Left lung (tissue), 10 donors: Measurements from ENCODE around the gene BTN2A1. TPM values are rescaled to one million over a fixed set of nuclear protein-coding genes. Genes with fewer than 3 reads are reported as not detected.
"Not testable (repeated sequence)": the region's sequence is repeated elsewhere in the genome, so short reads cannot be mapped to it uniquely, and the experiment has no call there.

Source experiments
- ATAC-seq: fragments of 200-7000 bp; cut with Tn5 transposase; one replicate; pipeline ENCODE4 v1.9.1; 2020; ENCODE audit warnings: moderate library complexity
- DNase-seq, 4 donors: peaks; one replicate each; pipeline ENCODE4 v3.0.0-alpha.2; 2013 to 2020
- H3K27ac ChIP-seq, 2 donors: fragments of 200-600 bp; sonication (generic) in 1 of 2; one replicate each; pipeline versions ENCODE4 v1.5.0 to v1.8.0; 2020 to 2021
- H3K27me3 ChIP-seq, 2 donors: fragments of 200-600 bp; sonication (generic) in 1 of 2; one replicate each; pipeline versions ENCODE4 v1.5.0 to v1.8.0; 2020 to 2021
- H3K36me3 ChIP-seq, 2 donors: fragments of 200-600 bp; sonication (generic) in 1 of 2; one replicate each; pipeline versions ENCODE4 v1.5.0 to v1.8.0; 2020 to 2021
- H3K4me1 ChIP-seq, 2 donors: fragments of 200-600 bp; one replicate each; pipeline ENCODE4 v1.8.0; 2021
- H3K4me3 ChIP-seq, 2 donors: fragments of 200-600 bp; sonication (generic) in 1 of 2; one replicate each; pipeline versions ENCODE4 v1.5.0 to v1.8.0; 2020 to 2021; ENCODE audit warnings: mild to moderate bottlenecking in 1 of 2
- H3K9me3 ChIP-seq, 2 donors: fragments of 200-600 bp; sonication (generic) in 1 of 2; one replicate each; pipeline versions ENCODE4 v1.5.0 to v1.8.0; 2020 to 2021
- intact Hi-C, 2 donors: fragments of 100-400 bp; cut with DNase I; formaldehyde crosslinking; loops; one replicate each; pipeline versions ENCODE4 v1.11.2 to v1.14.2; 2022
- polyA plus RNA-seq, 6 donors: library from polyadenylated mRNA; unstranded; fragments of 120-200 nt; gene quantifications; one replicate each; pipeline ENCODE4 v1.2.1, GENCODE V29; 2013; ENCODE audit not compliant: insufficient read length in 6 of 6
- total RNA-seq, 2 donors: library from RNA; stranded (reverse); fragmentation: NEBNext Ultra II Directional; extraction: Animal tissue kit (Norgen Biotek cat#: 25700); gene quantifications; one replicate each; pipeline ENCODE4 v1.2.1, GENCODE V29; 2021
- TF ChIP-seq, protein P1 (sequence below), 2 donors: fragments of 200-600 bp; sonication (generic) in 1 of 2; IDR thresholded peaks; one replicate each; pipeline versions ENCODE4 v1.5.0 to v1.8.0; 2021; ENCODE audit warnings: antibody characterized with exemption in 2 of 2
- donor health status: DM: no; HTN: yes; CAD: no.
- donor health status: DM: no; HTN: no; CAD: no.

The BTN2A1 gene
- total and polyA plus RNA-seq, 8 donors: 17.5 to 48.6 (median 41.9) TPM

GRCh38 chr6:26501482-26501986 is 43.8 kb downstream of the BTN2A1 start:
- no peak overlapping the region for H3K27ac ChIP-seq
- intact Hi-C loops: no loop called here
- TF ChIP-seq, protein P1, sequence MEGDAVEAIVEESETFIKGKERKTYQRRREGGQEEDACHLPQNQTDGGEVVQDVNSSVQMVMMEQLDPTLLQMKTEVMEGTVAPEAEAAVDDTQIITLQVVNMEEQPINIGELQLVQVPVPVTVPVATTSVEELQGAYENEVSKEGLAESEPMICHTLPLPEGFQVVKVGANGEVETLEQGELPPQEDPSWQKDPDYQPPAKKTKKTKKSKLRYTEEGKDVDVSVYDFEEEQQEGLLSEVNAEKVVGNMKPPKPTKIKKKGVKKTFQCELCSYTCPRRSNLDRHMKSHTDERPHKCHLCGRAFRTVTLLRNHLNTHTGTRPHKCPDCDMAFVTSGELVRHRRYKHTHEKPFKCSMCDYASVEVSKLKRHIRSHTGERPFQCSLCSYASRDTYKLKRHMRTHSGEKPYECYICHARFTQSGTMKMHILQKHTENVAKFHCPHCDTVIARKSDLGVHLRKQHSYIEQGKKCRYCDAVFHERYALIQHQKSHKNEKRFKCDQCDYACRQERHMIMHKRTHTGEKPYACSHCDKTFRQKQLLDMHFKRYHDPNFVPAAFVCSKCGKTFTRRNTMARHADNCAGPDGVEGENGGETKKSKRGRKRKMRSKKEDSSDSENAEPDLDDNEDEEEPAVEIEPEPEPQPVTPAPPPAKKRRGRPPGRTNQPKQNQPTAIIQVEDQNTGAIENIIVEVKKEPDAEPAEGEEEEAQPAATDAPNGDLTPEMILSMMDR (IDR thresholded peaks at IDR 0.05): no peak
- peaks cover 0 to 13% of the 10 kb centered on the region in 2 donors for H3K4me1 ChIP-seq
- DNase-seq (peak in 3 of 4 donors; percentile 43 to 87 (median 55)), ATAC-seq (peak; percentile 72)
- no peaks in the 10 kb centered on the region for H3K36me3 ChIP-seq
- H3K4me3 ChIP-seq: peak overlapping the region in 1 of 2 donors; percentile 8
- peaks cover 25 to 49% of the 10 kb centered on the region in 2 donors for H3K27me3 ChIP-seq
- no peaks in the 10 kb centered on the region for H3K9me3 ChIP-seq

- Histone ChIP-seq H3K4me3 (no peak overlapping the region), H3K27me3 (peaks cover 25 to 49% of the 10 kb centered on the region in 2 donors)
These were observed 44.4 kb downstream of the BTN2A1 start for GRCh38 chr6:26502165-26502564.

GRCh38 chr6:26502626-26503025 is 44.9 kb downstream of the BTN2A1 start:
- TF ChIP-seq, protein P1 (IDR thresholded peaks at IDR 0.05): no peak
- H3K4me1 ChIP-seq: peaks cover 0 to 13% of the 10 kb centered on the region in 2 donors

More at GRCh38 chr6:26502165-26502564, 44.4 kb downstream of the BTN2A1 start:
- no peaks in the 10 kb centered on the region for H3K9me3 ChIP-seq
- intact Hi-C loops: no loop called here
- no peak for ATAC-seq
- H3K4me1 ChIP-seq: peaks cover 0 to 13% of the 10 kb centered on the region in 2 donors
- H3K27ac ChIP-seq: no peak overlapping the region
- TF ChIP-seq, protein P1 (IDR thresholded peaks at IDR 0.05): no peak
- DNase-seq: no peak
- H3K36me3 ChIP-seq: no peaks in the 10 kb centered on the region

DNA sequence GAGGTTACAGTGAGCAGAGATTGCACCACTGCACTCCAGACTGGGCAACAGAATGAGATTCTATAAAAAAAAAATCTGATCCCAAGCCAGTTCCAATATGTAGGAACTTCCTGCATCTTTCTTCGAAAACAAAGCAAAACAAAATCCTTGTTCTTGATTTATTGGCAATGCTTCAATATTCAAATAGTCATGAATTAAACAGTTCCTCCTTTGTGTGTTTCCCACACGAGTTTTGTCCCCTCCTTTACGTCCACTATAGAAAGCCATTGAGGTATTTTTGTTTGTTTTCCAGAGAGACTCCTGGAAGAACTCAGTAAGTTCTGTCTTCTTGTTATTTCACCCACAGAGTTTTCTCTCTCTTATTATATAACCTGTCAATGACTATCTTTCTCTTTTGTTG is 49.9 kb downstream of the BTN2A1 start:
- Histone ChIP-seq H3K4me3 (no peak overlapping the region), H3K27me3 (peaks cover 6 to 22% of the 10 kb centered on the region in 2 donors), H3K36me3 (no peaks in the 10 kb centered on the region), H3K4me1 (no peaks in the 10 kb centered on the region), H3K27ac (no peak overlapping the region), H3K9me3 (no peaks in the 10 kb centered on the region)
- TF ChIP-seq, protein P1 (IDR thresholded peaks at IDR 0.05): no peak
- DNase-seq (no peak), ATAC-seq (no peak)
- intact Hi-C loops: no loop called here

More at GRCh38 chr6:26502626-26503025, 44.9 kb downstream of the BTN2A1 start:
- H3K27ac ChIP-seq: no peak overlapping the region
- H3K4me3 ChIP-seq: no peak overlapping the region
- DNase-seq (no peak), ATAC-seq (no peak)
- H3K9me3 ChIP-seq: no peaks in the 10 kb centered on the region
- no peaks in the 10 kb centered on the region for H3K36me3 ChIP-seq
- H3K27me3 ChIP-seq: peaks cover 25 to 49% of the 10 kb centered on the region in 2 donors
- intact Hi-C loops: no loop called here

DNA sequence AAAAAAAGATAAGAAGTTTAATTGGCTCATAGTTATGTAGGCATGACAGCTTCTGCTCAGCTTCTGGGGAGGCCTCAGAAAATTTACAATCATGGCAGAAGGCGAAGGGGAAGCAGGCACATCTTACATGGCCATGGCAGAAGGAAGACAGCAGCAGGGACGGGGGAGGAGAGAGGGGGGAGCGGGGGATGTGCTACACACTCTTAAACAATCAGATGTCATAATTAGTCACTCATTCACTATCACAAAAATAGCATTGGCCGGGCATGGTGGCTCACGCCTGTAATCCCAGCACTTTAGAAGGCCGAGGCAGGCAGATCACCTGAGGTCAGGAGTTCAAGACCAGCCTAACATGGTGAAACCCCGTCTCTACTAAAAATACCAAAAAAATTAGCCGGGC is 53.3 kb downstream of the BTN2A1 start:
- ATAC-seq, H3K4me1 ChIP-seq, DNase-seq, H3K4me3 ChIP-seq, intact Hi-C loops, H3K27me3 ChIP-seq, H3K36me3 ChIP-seq, H3K27ac ChIP-seq, H3K9me3 ChIP-seq: not testable (repeated sequence)

DNA sequence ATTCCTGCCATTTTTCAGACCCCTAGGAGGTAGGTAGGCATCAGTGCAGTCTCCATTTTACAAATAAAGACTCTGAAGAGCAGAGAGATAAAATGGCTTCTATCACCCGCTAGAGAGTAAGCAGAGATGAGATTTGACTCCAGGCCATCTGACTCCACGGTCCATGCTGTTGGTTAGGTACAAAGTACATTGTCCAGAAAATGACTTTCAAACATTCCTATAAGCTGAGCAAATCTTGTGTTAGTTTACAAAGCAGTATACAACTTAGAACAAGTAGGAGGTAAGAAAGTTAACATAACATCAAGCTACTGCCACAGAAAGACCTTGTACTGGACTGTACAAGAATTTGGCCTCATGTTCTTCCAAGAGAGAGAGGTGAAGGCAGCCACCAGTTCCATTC is 57.2 kb downstream of the BTN2A1 start:
- ATAC-seq: no peak
- intact Hi-C loops: no loop called here
- H3K4me3 ChIP-seq: no peak overlapping the region
- H3K4me1 ChIP-seq: peaks cover 0 to under 1% of the 10 kb centered on the region in 2 donors
- no peak for DNase-seq
- H3K36me3 ChIP-seq: no peaks in the 10 kb centered on the region
- no peaks in the 10 kb centered on the region for H3K9me3 ChIP-seq
- no peaks in the 10 kb centered on the region for H3K27me3 ChIP-seq
- no peak overlapping the region for H3K27ac ChIP-seq
- TF ChIP-seq, protein P1 (IDR thresholded peaks at IDR 0.05): no peak
